Right renal pelvis (tissue), 4 donors: ENCODE data around the gene COL19A1. TPM values are rescaled to one million over a fixed set of nuclear protein-coding genes. Genes with fewer than 3 reads are reported as not detected.
"Not testable (repeated sequence)": the region's sequence is repeated elsewhere in the genome, so short reads cannot be mapped to it uniquely, and the experiment has no call there.

Experiments used
- DNase-seq, 4 donors: peaks; one replicate each; pipeline ENCODE4 v3.0.0-alpha.2; 2013; ENCODE audit warnings: low read depth in 4 of 4, low spot score in 3 of 4, missing footprints in 1 of 4
- polyA plus RNA-seq, 4 donors: library from polyadenylated mRNA; unstranded; fragments of 120-200 nt; gene quantifications; one replicate each; pipeline ENCODE4 v1.2.1, GENCODE V29; 2013; ENCODE audit not compliant: insufficient read length in 4 of 4

Gene COL19A1
- polyA plus RNA-seq, 4 donors, result 2.2 to 4.3 (median 2.3) TPM

GRCh38 chr6:69953491-69953890 lies 87.1 kb downstream of the COL19A1 start:
- DNase-seq, result no peak

GRCh38 chr6:69954733-69955132 lies 88.4 kb downstream of the COL19A1 start:
- no peak for DNase-seq

- DNase-seq, result no peak
Observed at GRCh38 chr6:69957985-69958559, 91.7 kb downstream of the COL19A1 start.

- no peak for DNase-seq
Observed at GRCh38 chr6:69958978-69959377, 92.6 kb downstream of the COL19A1 start.

GRCh38 chr6:69965974-69966373 lies 99.6 kb downstream of the COL19A1 start:
- DNase-seq, result not testable (repeated sequence)

- no peak for DNase-seq
Observed at GRCh38 chr6:69973138-69973537, 106.8 kb downstream of the COL19A1 start.

GRCh38 chr6:69973763-69974162 lies 107.4 kb downstream of the COL19A1 start:
- DNase-seq, result no peak

GRCh38 chr6:69974193-69974592 lies 107.8 kb downstream of the COL19A1 start:
- DNase-seq, result peak in 1 of 4 donors; percentile 3

- DNase-seq, result no peak
Observed at GRCh38 chr6:69976591-69977090, 110.3 kb downstream of the COL19A1 start.

GRCh38 chr6:69980624-69981023 lies 114.3 kb downstream of the COL19A1 start:
- DNase-seq, result no peak

- DNase-seq, result no peak
Observed at GRCh38 chr6:69984506-69984905, 118.2 kb downstream of the COL19A1 start.

- no peak for DNase-seq
Observed at GRCh38 chr6:69985180-69985579, 118.8 kb downstream of the COL19A1 start.

GRCh38 chr6:69987550-69987949 lies 121.2 kb downstream of the COL19A1 start:
- no peak for DNase-seq

- no peak for DNase-seq
Observed at GRCh38 chr6:69988458-69989126, 122.2 kb downstream of the COL19A1 start.

GRCh38 chr6:69994251-69994650 lies 127.9 kb downstream of the COL19A1 start:
- DNase-seq, result no peak

GRCh38 chr6:70008189-70008588 lies 141.8 kb downstream of the COL19A1 start:
- DNase-seq, result no peak

- DNase-seq, result not testable (repeated sequence)
Observed at GRCh38 chr6:70010339-70010738, 144.0 kb downstream of the COL19A1 start.

GRCh38 chr6:70023201-70023600 lies 156.8 kb downstream of the COL19A1 start:
- DNase-seq, result not testable (repeated sequence)

GRCh38 chr6:70028246-70028645 lies 161.9 kb downstream of the COL19A1 start:
- DNase-seq, result no peak

- DNase-seq, result no peak
Observed at GRCh38 chr6:70028926-70029325, 162.6 kb downstream of the COL19A1 start.

GRCh38 chr6:70033781-70034180 lies 167.4 kb downstream of the COL19A1 start:
- DNase-seq, result no peak

GRCh38 chr6:70037445-70037844 lies 171.1 kb downstream of the COL19A1 start:
- no peak for DNase-seq
